IPS-11a (cell line): Measurements from ENCODE around the gene MYO7B.

ENCODE experiments used
- H3K4me3 ChIP-seq: one replicate; pipeline ENCODE4 v1.5.1; 2013; ENCODE audit warnings: low read depth, low read length, control low read depth

MYO7B gene

DNA sequence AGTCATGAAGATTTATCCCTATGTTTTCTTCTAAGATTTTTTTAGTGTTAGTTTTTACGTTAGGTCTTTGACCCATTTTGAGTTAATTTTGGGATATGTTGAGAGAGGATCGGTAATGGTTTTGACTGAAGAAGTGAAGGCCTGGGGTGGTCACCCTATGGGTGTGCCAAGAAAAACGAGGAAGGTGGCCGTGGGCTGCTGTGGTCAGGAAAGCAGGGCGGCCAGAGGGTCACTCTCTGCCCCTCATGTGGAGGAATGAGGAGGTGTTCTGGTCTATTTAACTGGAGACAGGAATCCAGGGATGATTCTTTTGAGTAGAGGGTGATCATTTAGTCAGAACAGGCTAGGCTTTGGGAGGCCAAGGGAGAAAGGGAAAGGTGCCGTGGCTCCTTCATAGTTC is 50.7 kb downstream of the MYO7B start:
- no peak overlapping the region for H3K4me3 ChIP-seq

DNA sequence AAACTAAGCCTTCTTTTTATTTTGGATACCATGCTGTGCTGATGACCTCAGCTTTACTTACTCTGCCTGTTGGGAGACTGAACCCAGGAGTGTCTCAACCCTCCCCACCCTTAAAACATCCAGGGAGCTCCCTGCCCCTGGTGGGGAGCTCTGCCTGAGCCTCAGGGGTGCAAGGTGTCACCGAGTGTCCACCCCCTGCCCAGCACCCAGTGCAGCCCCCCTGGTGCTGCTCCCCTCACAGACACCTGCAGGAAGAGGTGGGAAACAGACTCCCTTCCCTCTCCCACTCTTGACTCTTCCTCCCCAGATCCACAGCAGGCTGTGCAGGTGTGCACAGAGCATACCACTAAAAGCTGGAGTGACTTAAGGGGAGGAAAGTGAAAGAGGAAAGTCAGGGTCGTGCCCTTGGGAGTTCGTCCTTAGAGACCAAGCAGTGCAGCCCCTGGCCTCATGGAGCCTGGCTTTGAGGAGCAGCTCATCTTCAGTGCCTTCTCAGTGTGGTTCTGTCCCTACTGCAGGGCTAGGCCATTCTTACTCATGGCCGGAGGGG is 51.3 kb downstream of the MYO7B start:
- no peak overlapping the region for H3K4me3 ChIP-seq

GRCh38 chr2:127588241-127588640 is 52.8 kb downstream of the MYO7B start:
- H3K4me3 ChIP-seq = no peak overlapping the region

DNA sequence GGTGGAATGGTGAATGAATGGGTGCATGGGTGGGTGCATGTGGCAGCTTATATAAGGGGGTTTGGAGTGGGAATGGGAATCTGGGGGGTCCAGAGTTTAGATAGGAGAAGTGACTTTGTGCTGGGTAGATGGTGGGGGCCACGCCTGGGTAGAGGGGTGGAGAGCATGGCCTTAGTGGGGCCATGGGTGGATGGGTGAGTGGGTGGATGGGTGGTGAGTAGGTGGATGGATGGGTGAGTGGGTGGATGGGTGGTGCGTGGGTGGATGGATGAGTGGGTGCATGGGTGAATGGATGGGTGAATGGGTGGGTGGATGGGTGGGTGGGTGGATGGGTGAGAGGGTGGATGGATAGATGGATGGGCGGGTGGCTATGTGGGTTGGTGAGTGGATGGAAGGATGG is 53.9 kb downstream of the MYO7B start:
- no peak overlapping the region for H3K4me3 ChIP-seq

DNA sequence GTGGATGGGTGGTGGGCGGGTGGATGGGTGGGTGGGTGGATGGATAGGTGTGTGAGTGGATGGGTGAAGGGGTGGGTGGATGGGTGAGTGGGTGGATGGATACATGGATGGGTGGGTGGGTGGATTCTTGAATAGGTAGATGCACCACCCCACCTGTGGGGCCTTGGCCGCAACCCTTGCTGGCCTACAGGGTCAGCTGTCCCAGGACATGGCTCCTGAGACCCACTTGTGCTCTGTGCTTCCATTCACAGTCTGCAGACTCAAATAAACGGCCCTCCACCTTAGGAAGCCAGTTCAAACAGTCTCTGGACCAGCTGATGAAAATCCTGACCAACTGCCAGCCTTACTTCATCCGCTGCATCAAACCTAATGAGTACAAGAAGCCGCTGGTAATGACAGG is 54.4 kb downstream of the MYO7B start:
- no peak overlapping the region for H3K4me3 ChIP-seq

- no peak overlapping the region for H3K4me3 ChIP-seq
These were observed 55.1 kb downstream of the MYO7B start for GRCh38 chr2:127590386-127591190.

GRCh38 chr2:127591221-127591923 is 55.9 kb downstream of the MYO7B start:
- no peak overlapping the region for H3K4me3 ChIP-seq

DNA sequence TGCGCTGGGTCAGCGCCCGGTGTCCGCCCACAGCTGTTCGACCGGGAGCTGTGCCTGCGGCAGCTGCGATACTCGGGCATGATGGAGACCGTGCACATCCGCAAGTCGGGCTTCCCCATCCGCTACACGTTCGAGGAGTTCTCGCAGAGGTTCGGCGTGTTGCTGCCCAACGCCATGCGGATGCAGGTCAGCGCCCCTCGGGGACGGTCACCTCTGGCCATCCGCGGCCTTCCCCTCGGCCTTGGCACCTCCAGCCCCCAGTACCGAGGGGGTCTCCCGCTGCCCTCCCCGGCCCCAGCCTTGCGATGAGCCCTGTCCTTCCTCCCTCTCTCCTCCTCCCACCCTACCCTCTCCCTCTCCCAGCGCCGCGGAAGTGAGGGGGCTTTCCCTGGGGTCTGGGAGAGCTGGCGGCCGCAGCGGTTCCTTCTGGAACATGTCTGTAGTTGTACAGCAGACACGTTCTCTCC is 57.3 kb downstream of the MYO7B start:
- no peak overlapping the region for H3K4me3 ChIP-seq

- no peak overlapping the region for H3K4me3 ChIP-seq
These were observed 58.0 kb downstream of the MYO7B start for GRCh38 chr2:127593228-127594115.

- no peak overlapping the region for H3K4me3 ChIP-seq
These were observed 58.7 kb downstream of the MYO7B start for GRCh38 chr2:127594116-127594591.

DNA sequence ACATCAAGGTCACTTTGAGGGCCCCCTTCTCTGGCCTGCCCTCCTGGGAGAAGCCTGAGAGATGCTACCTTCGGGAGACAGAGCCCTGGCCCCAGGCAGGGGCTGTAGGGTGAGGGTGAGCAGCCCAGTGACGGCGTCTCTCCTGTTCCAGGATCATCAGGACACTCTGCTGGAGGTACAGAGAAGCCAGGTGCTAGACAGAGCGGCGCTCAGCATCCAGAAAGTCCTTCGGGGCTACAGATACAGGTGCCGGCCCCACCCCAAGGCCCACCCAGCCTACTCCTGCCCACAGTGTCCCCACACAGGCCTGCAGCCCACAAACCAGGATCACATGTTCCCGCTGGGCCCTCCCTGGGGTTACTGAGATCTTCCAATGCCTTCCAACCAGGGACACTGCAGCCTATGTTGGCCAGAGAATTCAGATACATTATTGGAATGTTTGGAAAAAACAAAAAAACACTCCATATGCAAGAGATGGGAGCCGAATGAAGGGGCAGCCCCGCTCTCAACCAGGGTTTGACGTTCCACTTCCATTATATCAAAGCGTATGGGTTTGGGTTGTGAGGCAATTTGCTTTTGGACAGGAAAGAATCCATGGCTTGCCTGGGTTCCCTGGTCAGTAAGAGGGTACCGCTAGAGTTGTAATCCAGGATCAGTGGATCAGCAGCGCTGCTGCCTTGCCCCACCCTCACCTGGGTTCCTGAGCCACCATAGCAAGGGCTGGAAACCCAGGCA is 61.0 kb downstream of the MYO7B start:
- H3K4me3 ChIP-seq = no peak overlapping the region

DNA sequence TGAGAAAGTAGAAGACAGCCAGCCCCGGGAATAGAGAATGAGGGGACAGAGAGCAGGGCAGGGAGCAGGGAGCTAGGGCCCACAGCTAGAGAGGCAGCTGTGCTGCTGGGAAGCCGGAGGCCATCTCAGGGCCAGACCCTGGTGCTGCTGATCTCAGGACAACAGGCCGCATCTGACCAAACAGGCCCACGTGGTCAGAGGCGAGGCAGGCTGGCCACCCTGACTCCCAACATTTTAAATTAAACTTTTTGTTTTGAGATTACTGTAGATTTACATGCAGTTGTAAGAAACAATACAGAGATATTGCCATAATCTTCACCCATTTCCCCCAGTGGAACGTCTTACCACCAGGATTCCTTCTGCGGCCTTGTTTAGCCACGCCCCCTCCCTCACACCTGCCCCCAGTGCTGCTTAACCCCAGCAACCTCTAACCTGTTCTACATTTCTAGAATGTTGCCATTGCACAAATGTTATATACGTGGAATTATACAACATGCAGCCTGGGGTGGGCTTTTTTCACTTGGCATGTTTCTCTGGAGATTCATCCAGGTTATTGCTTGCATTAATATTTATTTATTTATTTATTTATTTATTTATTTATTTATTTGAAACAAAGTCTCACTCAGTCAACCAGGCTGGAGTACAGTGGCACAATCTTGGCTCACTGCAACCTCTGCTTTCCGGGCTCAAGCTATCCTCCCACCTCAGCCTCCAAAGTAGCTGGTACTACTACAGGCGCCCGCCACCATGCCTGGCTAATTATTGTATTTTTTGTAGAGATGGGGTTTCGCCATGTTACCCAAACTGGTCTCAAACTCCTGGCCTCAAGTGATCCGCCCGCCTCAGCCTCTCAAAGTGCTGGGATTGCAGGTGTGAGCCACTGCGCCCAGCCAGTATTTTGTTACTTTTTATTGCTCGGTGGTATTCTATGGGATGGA is 61.8 kb downstream of the MYO7B start:
- no peak overlapping the region for H3K4me3 ChIP-seq

- no peak overlapping the region for H3K4me3 ChIP-seq
These were observed 62.5 kb downstream of the MYO7B start for GRCh38 chr2:127597984-127598380.

- no peak overlapping the region for H3K4me3 ChIP-seq
These were observed 63.2 kb downstream of the MYO7B start for GRCh38 chr2:127598711-127599110.

- H3K4me3 ChIP-seq = no peak overlapping the region
These were observed 63.7 kb downstream of the MYO7B start for GRCh38 chr2:127599211-127599610.

DNA sequence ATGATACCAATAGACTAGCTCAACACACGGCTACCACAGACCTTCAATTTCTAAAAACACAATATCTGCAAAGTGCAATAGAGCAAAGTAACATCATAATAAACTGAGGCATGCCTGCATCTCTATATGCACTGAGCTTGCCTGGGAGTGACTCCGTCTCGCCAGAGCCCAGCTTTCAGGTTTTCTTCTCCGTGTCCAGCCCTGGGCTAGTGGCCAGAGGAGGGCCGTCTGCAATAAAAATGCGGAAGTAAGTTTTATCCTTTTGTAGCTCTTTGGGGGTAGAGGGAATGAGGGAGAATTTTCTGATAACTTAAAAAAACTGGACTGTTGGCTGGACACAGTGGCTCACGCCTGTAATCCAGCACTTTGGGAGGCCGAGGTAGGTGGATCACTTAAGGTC is 69.5 kb downstream of the MYO7B start:
- H3K4me3 ChIP-seq = no peak overlapping the region

GRCh38 chr2:127605691-127606263 is 70.3 kb downstream of the MYO7B start:
- H3K4me3 ChIP-seq = no peak overlapping the region

DNA sequence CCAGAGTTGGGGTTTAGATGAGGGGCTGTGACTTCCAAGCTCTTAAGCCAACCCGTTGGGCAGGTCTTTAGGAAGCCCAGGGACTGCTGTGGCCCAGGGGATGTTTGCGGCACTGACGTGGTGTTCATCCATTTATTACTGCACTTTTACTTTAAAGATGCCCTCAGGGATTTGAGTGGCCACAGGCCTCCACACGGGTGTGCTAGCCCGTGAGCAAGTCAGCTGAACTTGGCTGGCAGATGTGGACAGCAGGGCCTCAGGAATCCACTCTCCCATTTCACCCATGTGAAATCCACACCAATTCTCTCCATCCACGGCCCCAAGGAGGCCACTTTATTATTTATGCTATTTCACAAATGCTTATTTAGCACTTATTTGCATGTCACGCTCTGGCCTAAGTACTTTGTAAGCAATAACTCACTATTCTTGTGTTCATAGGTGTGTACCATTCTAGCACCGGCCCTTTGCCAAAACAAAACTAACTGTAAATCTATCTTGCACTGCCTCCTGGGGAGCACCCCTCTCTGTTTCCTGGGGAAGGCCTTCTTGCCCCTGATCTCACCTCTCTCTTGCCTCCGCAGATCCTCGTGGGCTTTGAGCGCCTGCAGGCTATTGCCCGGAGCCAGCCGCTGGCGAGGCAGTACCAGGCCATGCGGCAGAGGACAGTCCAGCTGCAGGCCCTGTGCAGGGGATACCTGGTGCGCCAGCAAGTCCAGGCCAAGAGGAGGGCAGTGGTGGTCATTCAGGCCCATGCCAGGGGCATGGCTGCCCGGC is 71.3 kb downstream of the MYO7B start:
- H3K4me3 ChIP-seq = no peak overlapping the region
